Skeletal muscle satellite cell (primary cell): ENCODE measurements around the gene TNFAIP8L1.

Source experiments
- H3K27me3 ChIP-seq: 2 replicates; pipeline ENCODE4 v1.7.0; 2013; ENCODE audit warnings: low read length; ENCODE audit not compliant: control insufficient read depth, insufficient read depth
- H3K36me3 ChIP-seq: 2 replicates; pipeline ENCODE4 v1.7.0; 2013; ENCODE audit warnings: mild to moderate bottlenecking, control low read depth, low read length; ENCODE audit not compliant: insufficient read depth
- H3K4me1 ChIP-seq: 2 replicates; pipeline ENCODE4 v1.7.0; 2013; ENCODE audit warnings: low read length; ENCODE audit not compliant: control insufficient read depth, insufficient read depth
- H3K4me2 ChIP-seq: 2 replicates; pipeline ENCODE4 v1.7.0; 2013; ENCODE audit warnings: mild to moderate bottlenecking, low read length
- H3K4me3 ChIP-seq: 2 replicates; pipeline ENCODE4 v1.7.0; 2013; ENCODE audit warnings: low read length
- H3K9ac ChIP-seq: 2 replicates; pipeline ENCODE4 v1.7.0; 2013; ENCODE audit warnings: mild to moderate bottlenecking, low read depth, low read length, moderate library complexity
- H3K9me3 ChIP-seq: replicated peaks from 2 replicates; pipeline ENCODE4 v1.7.0; 2013; ENCODE audit warnings: mild to moderate bottlenecking, control low read depth, low read length

TNFAIP8L1 gene

GRCh38 chr19:4687396-4687795 is 48.1 kb downstream of the TNFAIP8L1 start:
- H3K9ac ChIP-seq: no peak overlapping the region

DNA sequence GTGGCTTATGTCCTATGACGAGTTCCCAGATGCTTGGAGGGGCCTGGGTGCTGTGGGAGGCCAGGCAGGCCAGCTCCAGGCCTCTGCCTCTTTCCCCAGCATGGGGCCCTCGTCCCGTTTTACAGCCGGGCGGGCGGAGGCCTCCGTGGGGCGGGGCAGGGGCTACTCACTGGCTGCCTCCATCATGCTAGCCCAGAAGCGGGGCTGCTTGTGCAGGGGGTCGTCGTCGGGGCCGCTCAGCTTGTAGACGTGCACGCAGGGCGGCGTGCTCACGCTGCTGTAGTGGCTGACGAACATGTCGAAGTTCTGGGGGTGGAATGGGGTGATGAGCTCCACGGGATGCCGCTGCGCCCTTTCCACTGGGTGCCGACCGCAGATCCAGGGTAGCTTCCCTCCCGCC is 49.3 kb downstream of the TNFAIP8L1 start:
- H3K9ac ChIP-seq: no peak overlapping the region
- no peak overlapping the region for H3K4me2 ChIP-seq
- H3K36me3 ChIP-seq: peaks cover 86% of the 10 kb centered on the region
- H3K27me3 ChIP-seq: no peaks in the 10 kb centered on the region
- H3K4me3 ChIP-seq: no peak overlapping the region
- peaks cover 15% of the 10 kb centered on the region for H3K4me1 ChIP-seq
- H3K9me3 ChIP-seq: no peaks in the 10 kb centered on the region

More at GRCh38 chr19:4687396-4687795, 48.1 kb downstream of the TNFAIP8L1 start:
- H3K36me3 ChIP-seq: peaks cover 83% of the 10 kb centered on the region
- H3K27me3 ChIP-seq: no peaks in the 10 kb centered on the region
- no peaks in the 10 kb centered on the region for H3K9me3 ChIP-seq
- no peak overlapping the region for H3K4me2 ChIP-seq
- no peak overlapping the region for H3K4me3 ChIP-seq
- peaks cover 4% of the 10 kb centered on the region for H3K4me1 ChIP-seq

DNA sequence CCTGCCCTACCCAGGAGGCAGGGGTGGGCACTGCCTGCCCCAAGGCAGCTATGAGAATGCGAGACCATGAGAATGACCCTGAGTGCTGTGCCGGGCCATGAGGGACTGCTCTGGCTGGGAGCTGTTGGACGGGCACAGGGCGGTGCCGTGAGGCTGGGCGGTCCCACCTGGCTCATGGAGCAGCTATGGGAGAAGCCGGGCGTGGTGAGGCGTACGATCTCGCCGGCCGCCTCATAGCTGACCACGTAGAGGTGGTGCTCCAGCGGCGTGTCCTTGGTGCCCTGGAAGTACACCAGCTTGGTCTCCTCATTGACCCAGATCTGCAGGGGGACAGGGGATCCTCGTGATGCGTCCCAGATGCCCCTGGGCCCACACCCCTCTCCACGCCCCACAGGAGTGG is 50.1 kb downstream of the TNFAIP8L1 start:
- peaks cover 23% of the 10 kb centered on the region for H3K4me1 ChIP-seq
- peaks cover 83% of the 10 kb centered on the region for H3K36me3 ChIP-seq
- H3K9ac ChIP-seq: no peak overlapping the region
- no peaks in the 10 kb centered on the region for H3K9me3 ChIP-seq
- no peaks in the 10 kb centered on the region for H3K27me3 ChIP-seq
- no peak overlapping the region for H3K4me3 ChIP-seq
- no peak overlapping the region for H3K4me2 ChIP-seq

DNA sequence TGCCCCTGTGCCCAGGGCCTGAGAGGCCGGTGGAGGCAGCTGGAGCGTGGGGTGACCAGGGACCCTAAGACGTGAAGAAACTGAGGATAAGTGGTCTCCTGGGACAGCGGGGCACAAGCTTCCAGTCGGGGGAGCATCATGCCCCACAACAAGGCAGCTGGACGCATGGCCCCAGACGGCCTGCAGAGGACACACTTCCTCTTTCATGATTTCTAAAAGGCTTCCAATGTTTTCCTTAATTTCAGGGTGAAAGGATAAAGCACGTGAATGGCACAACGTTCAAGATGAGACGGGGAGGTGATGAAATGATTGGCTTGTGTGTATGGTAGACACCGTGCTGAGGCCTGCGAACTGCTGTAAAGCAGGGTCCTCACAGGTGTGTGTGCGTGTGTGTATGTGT is 51.0 kb downstream of the TNFAIP8L1 start:
- Histone ChIP-seq H3K4me1 (peaks cover 32% of the 10 kb centered on the region), H3K4me3 (no peak overlapping the region), H3K9ac (no peak overlapping the region), H3K36me3 (peaks cover 83% of the 10 kb centered on the region), H3K9me3 (no peaks in the 10 kb centered on the region), H3K4me2 (no peak overlapping the region), H3K27me3 (no peaks in the 10 kb centered on the region)

DNA sequence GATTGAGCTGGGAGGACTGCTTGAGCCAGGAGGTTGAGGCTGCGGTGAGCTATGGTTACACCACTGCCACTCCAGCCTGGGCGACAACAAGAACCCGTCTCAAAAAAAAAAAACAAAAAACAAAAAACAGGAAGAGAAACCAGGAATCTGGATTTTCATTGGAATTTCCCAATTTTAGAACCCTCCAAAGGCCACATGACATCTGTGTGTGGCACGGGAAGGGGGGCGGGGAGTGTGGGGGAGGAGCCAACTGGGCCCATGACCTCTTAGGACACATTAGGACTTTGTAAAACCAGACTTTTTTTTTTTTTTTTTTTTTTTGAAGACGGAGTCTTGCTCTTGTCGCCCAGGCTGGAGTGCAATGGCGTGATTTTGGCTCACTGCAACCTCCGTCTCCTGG is 52.1 kb downstream of the TNFAIP8L1 start:
- Histone ChIP-seq H3K4me1 (peaks cover 41% of the 10 kb centered on the region), H3K27me3 (no peaks in the 10 kb centered on the region), H3K9ac (no peak overlapping the region), H3K4me2 (no peak overlapping the region), H3K36me3 (peaks cover 77% of the 10 kb centered on the region), H3K4me3 (no peak overlapping the region), H3K9me3 (no peaks in the 10 kb centered on the region)

- Histone ChIP-seq H3K27me3 (no peaks in the 10 kb centered on the region), H3K4me2 (no peak overlapping the region), H3K36me3 (peaks cover 72% of the 10 kb centered on the region), H3K4me3 (no peak overlapping the region), H3K9me3 (no peaks in the 10 kb centered on the region), H3K4me1 (peaks cover 52% of the 10 kb centered on the region), H3K9ac (no peak overlapping the region)
These were observed 53.1 kb downstream of the TNFAIP8L1 start for GRCh38 chr19:4692251-4693077.

GRCh38 chr19:4693078-4693350 is 53.7 kb downstream of the TNFAIP8L1 start:
- Histone ChIP-seq H3K9me3 (no peaks in the 10 kb centered on the region), H3K9ac (no peak overlapping the region), H3K36me3 (peaks cover 71% of the 10 kb centered on the region)

GRCh38 chr19:4693471-4694121 is 54.3 kb downstream of the TNFAIP8L1 start:
- H3K9ac ChIP-seq: peak overlapping the region; percentile 32
- H3K27me3 ChIP-seq: no peaks in the 10 kb centered on the region
- H3K9me3 ChIP-seq: no peaks in the 10 kb centered on the region
- peaks cover 71% of the 10 kb centered on the region for H3K36me3 ChIP-seq
- peaks cover 55% of the 10 kb centered on the region for H3K4me1 ChIP-seq
- peak overlapping the region; percentile 21 for H3K4me2 ChIP-seq
- H3K4me3 ChIP-seq: peak overlapping the region; percentile 14

More at GRCh38 chr19:4693078-4693350, 53.7 kb downstream of the TNFAIP8L1 start:
- Histone ChIP-seq H3K4me3 (no peak overlapping the region), H3K4me1 (peaks cover 55% of the 10 kb centered on the region), H3K4me2 (no peak overlapping the region), H3K27me3 (no peaks in the 10 kb centered on the region)

- H3K4me1 ChIP-seq: peaks cover 55% of the 10 kb centered on the region
- peak overlapping the region; percentile 32 for H3K9ac ChIP-seq
- H3K36me3 ChIP-seq: peaks cover 68% of the 10 kb centered on the region
- no peaks in the 10 kb centered on the region for H3K9me3 ChIP-seq
- peak overlapping the region; percentile 21 for H3K4me2 ChIP-seq
- no peaks in the 10 kb centered on the region for H3K27me3 ChIP-seq
- H3K4me3 ChIP-seq: no peak overlapping the region
These were observed 55.1 kb downstream of the TNFAIP8L1 start for GRCh38 chr19:4694211-4694987.

GRCh38 chr19:4695224-4695731 is 56.0 kb downstream of the TNFAIP8L1 start:
- Histone ChIP-seq H3K9ac (peak overlapping the region; percentile 9), H3K4me3 (no peak overlapping the region), H3K27me3 (no peaks in the 10 kb centered on the region), H3K4me1 (peaks cover 55% of the 10 kb centered on the region), H3K9me3 (no peaks in the 10 kb centered on the region), H3K4me2 (peak overlapping the region; percentile 11), H3K36me3 (peaks cover 68% of the 10 kb centered on the region)

DNA sequence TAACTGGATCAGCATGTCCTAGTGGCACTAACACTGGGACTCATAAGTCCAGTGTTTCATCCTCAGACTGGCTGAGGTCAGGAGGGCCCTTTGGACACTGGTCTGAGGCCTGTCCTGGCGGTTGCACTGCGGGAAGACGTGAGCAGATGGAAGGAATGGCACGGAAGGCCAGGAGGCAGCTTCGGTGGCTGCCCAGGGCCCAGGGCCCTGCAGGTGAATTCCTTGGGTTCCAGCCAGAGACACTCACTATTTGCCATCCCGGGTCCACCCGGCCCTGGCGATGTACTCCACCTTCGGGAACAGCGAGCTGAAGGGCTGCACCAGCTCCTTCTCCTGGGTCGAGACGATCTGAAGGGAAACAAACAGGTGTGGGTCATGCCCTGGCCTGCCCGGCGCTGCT is 58.0 kb downstream of the TNFAIP8L1 start:
- H3K4me2 ChIP-seq: no peak overlapping the region

More for the DNA sequence above, 58.0 kb downstream of the TNFAIP8L1 start:
- Histone ChIP-seq H3K9ac (peak overlapping the region; percentile 18), H3K36me3 (peaks cover 75% of the 10 kb centered on the region), H3K4me1 (peaks cover 52% of the 10 kb centered on the region), H3K4me3 (peak overlapping the region; percentile 24), H3K9me3 (no peaks in the 10 kb centered on the region), H3K27me3 (no peaks in the 10 kb centered on the region)
